K562 (cell line): Measurements from ENCODE around the gene LRRIQ1. TPM values are rescaled to one million over a fixed set of nuclear protein-coding genes. Genes with fewer than 3 reads are reported as not detected.

Experiments
- ATAC-seq: fragments of 200-7000 bp; cut with Tn5 transposase; 3 replicates; pipeline ENCODE4 v1.9.1; 2020; ENCODE audit warnings: moderate library complexity
- BruUV-seq: library from RNA; stranded (reverse); fragments of 400-500 nt; replicated peaks from 2 replicates; lab custom pipeline; 2021; lab: Mats Ljungman, UMichigan
- CTCF ChIA-PET: fragments of 300-600 bp; formaldehyde crosslinking; extraction: SDS; loops from one replicate; lab custom pipeline; 2021; ENCODE audit warnings: low intra/inter-chr PET ratio; lab: Yijun Ruan, JAX
- POLR2A ChIA-PET: fragments of 300-600, 350-650 bp; sonication (Branson Sonifier 250); formaldehyde crosslinking; extraction: SDS; loops from one replicate; lab custom pipeline; 2021; ENCODE audit warnings: antibody characterized with exemption, inconsistent platforms; lab: Yijun Ruan, JAX
- DNase-seq, 4 experiments: peaks; one replicate each; pipeline versions ENCODE4 v3.0.0 to v3.0.0-alpha.2; 2011 to 2018; ENCODE audit warnings: low spot score in 3 of 4, mixed read lengths in 3 of 4; ENCODE audit errors: extremely low read depth in 1 of 4
- FAIRE-seq: peaks from 2 replicates; lab custom pipeline; 2011; peaks lifted over from hg19 to GRCh38; lab: Jason Lieb, UNC
- H2AFZ ChIP-seq: 2 replicates; pipeline ENCODE4 v1.6.0; 2011; ENCODE audit warnings: low read depth, low read length, control low read depth, inconsistent platforms
- H3K27ac ChIP-seq: fragments of 200-600 bp; 3 replicates; pipeline ENCODE4 v1.8.0; 2011; ENCODE audit warnings: low read depth, mild to moderate bottlenecking, control low read depth, inconsistent platforms, low read length, moderate library complexity, mixed read lengths; ENCODE audit errors: extremely low read depth
- H3K27me3 ChIP-seq, 2 experiments: fragments of 300-600 bp in 1 of 2; 2 replicates in 1 of 2; 3 replicates in 1 of 2; pipeline versions ENCODE4 v1.6.0 to v1.8.0; 2011; ENCODE audit warnings: inconsistent platforms in 2 of 2, low read length in 2 of 2, mild to moderate bottlenecking in 1 of 2, mixed read lengths in 1 of 2, moderate library complexity in 1 of 2; ENCODE audit not compliant: control insufficient read depth in 2 of 2, insufficient read depth in 2 of 2
- H3K36me3 ChIP-seq: fragments of 300-600 bp; 3 replicates; pipeline ENCODE4 v1.8.0; 2011; ENCODE audit warnings: mild to moderate bottlenecking, low read length, inconsistent platforms; ENCODE audit not compliant: control insufficient read depth, insufficient read depth
- H3K4me1 ChIP-seq, 2 experiments: fragments of 200-600 bp in 1 of 2; replicated peaks in 1 of 2; 2 replicates in 1 of 2; 3 replicates in 1 of 2; pipeline versions ENCODE4 v1.5.1 to v1.8.0; 2011; ENCODE audit warnings: inconsistent platforms in 2 of 2, low read length in 2 of 2, mild to moderate bottlenecking in 1 of 2, mixed read lengths in 1 of 2, moderate library complexity in 1 of 2; ENCODE audit not compliant: control insufficient read depth in 2 of 2, insufficient read depth in 2 of 2
- H3K4me2 ChIP-seq: 2 replicates; pipeline ENCODE4 v1.6.1; 2011; ENCODE audit warnings: low read length, control low read depth, inconsistent platforms, mixed read lengths; ENCODE audit not compliant: insufficient read depth
- H3K4me3 ChIP-seq: fragments of 200-600 bp; sonication (generic), shearing (Covaris generic); 2 replicates; pipeline ENCODE4 v1.5.1; 2016; ENCODE audit warnings: control low read depth, inconsistent platforms
- H3K79me2 ChIP-seq: fragments of 200-600 bp; 3 replicates; pipeline ENCODE4 v1.8.0; 2011; ENCODE audit warnings: low read length, inconsistent platforms; ENCODE audit not compliant: control insufficient read depth, insufficient read depth
- H3K9ac ChIP-seq, 2 experiments: 2 replicates each; pipeline versions ENCODE4 v1.6.0 to v1.6.1; 2011; ENCODE audit warnings: low read depth in 2 of 2, low read length in 2 of 2, control low read depth in 1 of 2, inconsistent platforms in 1 of 2, mild to moderate bottlenecking in 1 of 2, mixed read lengths in 1 of 2; ENCODE audit not compliant: insufficient read depth in 1 of 2
- H3K9me1 ChIP-seq: one replicate; pipeline ENCODE4 v1.6.0; 2011; ENCODE audit warnings: inconsistent platforms, mild to moderate bottlenecking, low read length, moderate library complexity; ENCODE audit not compliant: control insufficient read depth, insufficient read depth
- H3K9me3 ChIP-seq: replicated peaks from 2 replicates; pipeline ENCODE4 v1.5.1; 2011; ENCODE audit warnings: low read depth, low read length, inconsistent platforms; ENCODE audit not compliant: control insufficient read depth, insufficient read depth
- H4K20me1 ChIP-seq: replicated peaks from 2 replicates; pipeline ENCODE4 v1.6.1; 2011; ENCODE audit warnings: low read length, inconsistent platforms, mixed read lengths; ENCODE audit not compliant: control insufficient read depth, insufficient read depth
- BRD9 ChIP-seq: fragments of 450-650 bp; IDR thresholded peaks from 2 replicates; pipeline ENCODE4 v1.6.1; 2018; ENCODE audit warnings: low read depth; ENCODE audit not compliant: partially characterized antibody
- CBX1 ChIP-seq: sonication (generic); IDR thresholded peaks from 2 replicates; pipeline ENCODE4 v1.6.1; 2016; ENCODE audit warnings: antibody characterized with exemption, low read depth, mild to moderate bottlenecking
- CHD4 ChIP-seq: fragments of 200-600 bp; sonication (generic); IDR thresholded peaks from 3 replicates; pipeline ENCODE4 v1.6.1; 2012; ENCODE audit warnings: low read depth, mild to moderate bottlenecking, mixed read lengths, low read length, inconsistent platforms; ENCODE audit not compliant: insufficient read depth, insufficient replicate concordance, poor library complexity, severe bottlenecking
- EHMT2 ChIP-seq: fragments of 450-650 bp; IDR thresholded peaks from 2 replicates; pipeline ENCODE4 v1.6.1; 2018; ENCODE audit warnings: antibody characterized with exemption
- FOXJ3 ChIP-seq: sonication (generic); formaldehyde crosslinking; IDR thresholded peaks from 2 replicates; pipeline ENCODE4 v1.4.0; 2020; ENCODE audit warnings: mild to moderate bottlenecking, missing genetic modification reagents
- HDGF ChIP-seq: fragments of 450-650 bp; IDR thresholded peaks from 2 replicates; pipeline ENCODE4 v1.6.1; 2016
- MAFK ChIP-seq: IDR thresholded peaks from 2 replicates; pipeline ENCODE4 v1.6.1; 2011; ENCODE audit warnings: low read length, improper control_type of control experiment
- MEF2A ChIP-seq: IDR thresholded peaks from 2 replicates; pipeline ENCODE4 v1.6.1; 2011; ENCODE audit warnings: low read depth, mild to moderate bottlenecking, low read length, moderate library complexity; ENCODE audit not compliant: control insufficient read depth
- PYGO2 ChIP-seq: fragments of 450-650 bp; IDR thresholded peaks from 2 replicates; pipeline ENCODE4 v1.6.1; 2016; ENCODE audit warnings: mild to moderate bottlenecking, missing genetic modification characterization, moderate library complexity, missing compliant biosample characterization
- RBM17 ChIP-seq: fragments of 200-400 bp; formaldehyde crosslinking; IDR thresholded peaks from 2 replicates; pipeline ENCODE4 v1.6.1; 2017; ENCODE audit warnings: low read depth, mild to moderate bottlenecking, low read length, borderline replicate concordance
- SMARCB1 ChIP-seq: IDR thresholded peaks from 2 replicates; pipeline ENCODE4 v1.6.1; 2011; ENCODE audit warnings: improper control_type of control experiment, low read depth; ENCODE audit not compliant: insufficient read length
- SOX6 ChIP-seq: fragments of 450-650 bp; IDR thresholded peaks from 2 replicates; pipeline ENCODE4 v1.6.1; 2014; ENCODE audit warnings: mild to moderate bottlenecking
- STAG1 ChIP-seq: sonication (generic); formaldehyde crosslinking; IDR thresholded peaks from 2 replicates; pipeline ENCODE4 v1.5.0; 2020; ENCODE audit warnings: missing genetic modification reagents, borderline replicate concordance
- TAF9B ChIP-seq: fragments of 450-650 bp; IDR thresholded peaks from 2 replicates; pipeline ENCODE4 v1.6.1; 2018; ENCODE audit warnings: mild to moderate bottlenecking; ENCODE audit not compliant: partially characterized antibody
- THRAP3 ChIP-seq: fragments of 450-650 bp; IDR thresholded peaks from 2 replicates; pipeline ENCODE4 v1.6.1; 2016; ENCODE audit warnings: mild to moderate bottlenecking, inconsistent platforms, borderline replicate concordance
- WHSC1 ChIP-seq: IDR thresholded peaks from one replicate; pipeline ENCODE4 v1.6.1; 2012; ENCODE audit warnings: low read length, control low read depth, inconsistent platforms
- YY1 ChIP-seq, 3 experiments: IDR thresholded peaks; 2 replicates each; pipeline ENCODE4 v1.6.1; 2011; ENCODE audit warnings: low read length in 2 of 3, mild to moderate bottlenecking in 2 of 3, moderate library complexity in 2 of 3, borderline replicate concordance in 1 of 3, control low read depth in 1 of 3, low read depth in 1 of 3; ENCODE audit not compliant: insufficient read depth in 3 of 3, insufficient replicate concordance in 2 of 3, control insufficient read depth in 1 of 3, insufficient read length in 1 of 3; ENCODE audit errors: extremely low read depth in 1 of 3
- ZNF324 ChIP-seq: fragments of 250-450 bp; sonication (Bioruptor Pico); IDR thresholded peaks from 2 replicates; pipeline ENCODE4 v1.4.0; 2020; ENCODE audit warnings: mild to moderate bottlenecking
- WGBS: fragments of 100-300 bp; shearing (Covaris generic); methylation state at CpG from one replicate; pipeline ENCODE4 v1.1.6; 2016; ENCODE audit warnings: low coverage, mixed read lengths; ENCODE audit not compliant: insufficient coverage; ENCODE audit errors: missing lambda C conversion rate; 5-methylcytosine and 5-hydroxymethylcytosine counted together
- in situ Hi-C: fragments of 300-500 bp; cut with MboI; formaldehyde crosslinking; loops from 4 replicates; pipeline ENCODE4 v1.15.0; 2018; ENCODE audit warnings: inconsistent platforms, mixed read lengths
- intact Hi-C: fragments of 100-400 bp; cut with micrococcal nuclease; formaldehyde crosslinking; loops from 2 replicates; pipeline ENCODE4 v1.14.2; 2022
- polyA plus RNA-seq, 8 experiments: library from polyadenylated mRNA; depleted of rRNA in 4 of 8; stranded (reverse) in 5 of 8; unstranded in 3 of 8; fragments of >200 nt; fragmentation: Nextera tagmentation in 2 of 8; fragmentation: Illumina TruSeq in 1 of 8; extraction: Ambion mirVana in 2 of 8; extraction: Trizol in 1 of 8; gene quantifications; 2 replicates each; pipeline versions ENCODE4 v1.2.1 to v1.2.3, GENCODE V29; 2011 to 2014; ENCODE audit warnings: inconsistent platforms in 1 of 8, missing spikeins in 1 of 8
- total RNA-seq, 7 experiments: library from RNA; depleted of rRNA in 6 of 7; stranded (reverse); fragments of >200 nt in 6 of 7; fragmentation: Illumina TruSeq in 2 of 7; extraction: Trizol in 2 of 7; gene quantifications; 2 replicates each; pipeline versions ENCODE4 v1.2.1 to v1.2.3, GENCODE V29; 2011 to 2021; ENCODE audit warnings: low replicate concordance in 1 of 7
- TF ChIP-seq, protein P1 (sequence below): sonication (generic); formaldehyde crosslinking; IDR thresholded peaks from 2 replicates; pipeline ENCODE4 v1.9.0; 2022; ENCODE audit warnings: mild to moderate bottlenecking, missing genetic modification reagents
- TF ChIP-seq, protein P2 (sequence below): sonication (generic); formaldehyde crosslinking; IDR thresholded peaks from 2 replicates; pipeline ENCODE4 v1.8.0; 2022; ENCODE audit warnings: mild to moderate bottlenecking, missing genetic modification reagents
- TF ChIP-seq, protein P3 (sequence below): sonication (generic); formaldehyde crosslinking; IDR thresholded peaks from 2 replicates; pipeline ENCODE4 v1.8.1; 2022; ENCODE audit warnings: missing genetic modification reagents

LRRIQ1 gene
- total and polyA plus RNA-seq, 9 of the 15 experiments (the other 6 are each of a cell fraction or from before 2014, with no cell fraction given), result not detected

DNA sequence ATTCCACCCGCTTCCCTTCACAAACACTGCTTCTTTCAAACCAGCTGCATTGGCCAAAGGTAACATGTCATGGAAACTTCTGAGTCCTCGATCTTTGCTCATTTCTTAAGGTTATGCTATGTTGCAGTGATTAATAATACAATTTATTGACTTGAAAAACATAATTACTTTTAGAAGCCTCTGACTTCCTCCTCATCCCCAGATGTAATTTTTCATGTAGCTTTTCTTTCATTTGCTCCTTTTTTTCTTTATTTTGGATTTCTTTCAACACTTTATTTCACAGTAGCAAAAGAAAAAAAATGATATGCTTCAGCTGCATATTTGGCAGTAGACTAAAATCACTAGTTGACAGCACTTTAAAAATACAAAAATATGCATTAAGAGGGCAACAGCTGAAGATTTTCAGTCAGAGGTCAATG lies 116.2 kb downstream of the LRRIQ1 start (continued):
- TF ChIP-seq CHD4, result no peak
- TF ChIP-seq HDGF, result no peak
- no peak for TF ChIP-seq BRD9
- no peak for TF ChIP-seq EHMT2
- TF ChIP-seq SOX6, result no peak
- no peak for TF ChIP-seq STAG1
- TF ChIP-seq CBX1, result no peak
- no peak for TF ChIP-seq FOXJ3 (CRISPR knock-in tag)
- no peak for TF ChIP-seq RBM17
- TF ChIP-seq MEF2A, result no peak

DNA sequence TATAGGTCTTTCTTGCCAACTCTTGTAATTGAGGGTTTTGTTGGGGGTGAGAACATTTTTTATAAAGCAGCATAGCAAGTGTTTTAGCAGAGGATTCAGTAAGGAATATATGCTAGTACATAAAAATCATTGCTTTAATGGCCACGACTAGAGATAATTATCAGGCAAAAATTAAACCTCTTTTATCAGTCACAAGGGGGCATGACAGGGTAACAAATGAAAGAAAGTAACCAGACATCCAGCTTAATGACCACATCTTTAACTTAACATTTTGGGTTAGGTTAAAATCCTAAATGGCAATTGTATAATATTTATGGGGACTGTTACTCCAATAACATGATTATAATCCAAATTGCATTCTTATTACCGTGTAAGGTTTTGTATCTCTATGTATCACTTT lies 119.6 kb downstream of the LRRIQ1 start:
- no peaks in the 10 kb centered on the region for H3K36me3 ChIP-seq
- no peaks in the 10 kb centered on the region; the same call in 1 of the 2 replicates for H3K9me3 ChIP-seq
- no peaks in the 10 kb centered on the region for H3K79me2 ChIP-seq
- DNase-seq (no peak), FAIRE-seq (no peak), ATAC-seq (no peak)
- CTCF ChIA-PET, result no interaction called here
- no peaks in the 10 kb centered on the region for H3K4me1 ChIP-seq
- no peaks in the 10 kb centered on the region for H4K20me1 ChIP-seq
- POLR2A ChIA-PET, result no interaction called here
- intact Hi-C loops (no loop called here), in situ Hi-C loops (no loop called here)
- H3K27ac ChIP-seq, result no peak overlapping the region
- 0% methylated on average over 2 of the region's 2 CpGs for WGBS
- no peak overlapping the region for H3K9ac ChIP-seq
- no peak overlapping the region for H3K4me3 ChIP-seq
- no TSS peak for BruUV-seq
- no peak overlapping the region for H3K4me2 ChIP-seq
- no peak overlapping the region for H2AFZ ChIP-seq
- no peaks in the 10 kb centered on the region for H3K9me1 ChIP-seq
- H3K27me3 ChIP-seq, result no peaks in the 10 kb centered on the region
- TF ChIP-seq MAFK, result no peak
- TF ChIP-seq TAF9B, result no peak
- TF ChIP-seq PYGO2, result no peak
- TF ChIP-seq, protein P1, sequence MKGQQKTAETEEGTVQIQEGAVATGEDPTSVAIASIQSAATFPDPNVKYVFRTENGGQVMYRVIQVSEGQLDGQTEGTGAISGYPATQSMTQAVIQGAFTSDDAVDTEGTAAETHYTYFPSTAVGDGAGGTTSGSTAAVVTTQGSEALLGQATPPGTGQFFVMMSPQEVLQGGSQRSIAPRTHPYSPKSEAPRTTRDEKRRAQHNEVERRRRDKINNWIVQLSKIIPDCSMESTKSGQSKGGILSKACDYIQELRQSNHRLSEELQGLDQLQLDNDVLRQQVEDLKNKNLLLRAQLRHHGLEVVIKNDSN (CRISPR knock-in tag), result no peak
- TF ChIP-seq, protein P2, sequence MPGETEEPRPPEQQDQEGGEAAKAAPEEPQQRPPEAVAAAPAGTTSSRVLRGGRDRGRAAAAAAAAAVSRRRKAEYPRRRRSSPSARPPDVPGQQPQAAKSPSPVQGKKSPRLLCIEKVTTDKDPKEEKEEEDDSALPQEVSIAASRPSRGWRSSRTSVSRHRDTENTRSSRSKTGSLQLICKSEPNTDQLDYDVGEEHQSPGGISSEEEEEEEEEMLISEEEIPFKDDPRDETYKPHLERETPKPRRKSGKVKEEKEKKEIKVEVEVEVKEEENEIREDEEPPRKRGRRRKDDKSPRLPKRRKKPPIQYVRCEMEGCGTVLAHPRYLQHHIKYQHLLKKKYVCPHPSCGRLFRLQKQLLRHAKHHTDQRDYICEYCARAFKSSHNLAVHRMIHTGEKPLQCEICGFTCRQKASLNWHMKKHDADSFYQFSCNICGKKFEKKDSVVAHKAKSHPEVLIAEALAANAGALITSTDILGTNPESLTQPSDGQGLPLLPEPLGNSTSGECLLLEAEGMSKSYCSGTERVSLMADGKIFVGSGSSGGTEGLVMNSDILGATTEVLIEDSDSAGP (CRISPR knock-in tag), result no peak
- TF ChIP-seq YY1 (IDR thresholded peaks at IDR 0.05; ENCODE audit: borderline replicate concordance in 1 of 3, control insufficient read depth in 1 of 3, extremely low read depth in 1 of 3, insufficient read depth in 3 of 3, insufficient read length in 1 of 3, insufficient replicate concordance in 2 of 3, low read depth in 1 of 3, low read length in 2 of 3), result no peak
- TF ChIP-seq THRAP3, result no peak
- TF ChIP-seq, protein P3, sequence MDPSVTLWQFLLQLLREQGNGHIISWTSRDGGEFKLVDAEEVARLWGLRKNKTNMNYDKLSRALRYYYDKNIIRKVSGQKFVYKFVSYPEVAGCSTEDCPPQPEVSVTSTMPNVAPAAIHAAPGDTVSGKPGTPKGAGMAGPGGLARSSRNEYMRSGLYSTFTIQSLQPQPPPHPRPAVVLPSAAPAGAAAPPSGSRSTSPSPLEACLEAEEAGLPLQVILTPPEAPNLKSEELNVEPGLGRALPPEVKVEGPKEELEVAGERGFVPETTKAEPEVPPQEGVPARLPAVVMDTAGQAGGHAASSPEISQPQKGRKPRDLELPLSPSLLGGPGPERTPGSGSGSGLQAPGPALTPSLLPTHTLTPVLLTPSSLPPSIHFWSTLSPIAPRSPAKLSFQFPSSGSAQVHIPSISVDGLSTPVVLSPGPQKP (CRISPR knock-in tag), result no peak
- no peak for TF ChIP-seq SMARCB1
- TF ChIP-seq ZNF324 (CRISPR knock-in tag), result no peak
- TF ChIP-seq WHSC1, result no peak
